ENCODE data around the gene LINC01488. TPM values are rescaled to one million over a fixed set of nuclear protein-coding genes. Genes with fewer than 3 reads are reported as not detected.

LINC01488 gene
- not detected in 2 replicates for total RNA-seq

- FAIRE-seq = no peak
- DNase-seq (ENCODE audit: low read depth) = no peak
- Histone ChIP-seq H3K27me3 (ENCODE audit: control insufficient read depth, insufficient read depth, low read length) (peaks cover 2% of the 10 kb centered on the region), H3K4me3 (ENCODE audit: low read depth, low read length) (no peak within 1 kb of the TSS), H3K36me3 (ENCODE audit: control insufficient read depth, insufficient read depth, low read length) (no peaks in the 10 kb centered on the region)
- TF ChIP-seq, protein P1, sequence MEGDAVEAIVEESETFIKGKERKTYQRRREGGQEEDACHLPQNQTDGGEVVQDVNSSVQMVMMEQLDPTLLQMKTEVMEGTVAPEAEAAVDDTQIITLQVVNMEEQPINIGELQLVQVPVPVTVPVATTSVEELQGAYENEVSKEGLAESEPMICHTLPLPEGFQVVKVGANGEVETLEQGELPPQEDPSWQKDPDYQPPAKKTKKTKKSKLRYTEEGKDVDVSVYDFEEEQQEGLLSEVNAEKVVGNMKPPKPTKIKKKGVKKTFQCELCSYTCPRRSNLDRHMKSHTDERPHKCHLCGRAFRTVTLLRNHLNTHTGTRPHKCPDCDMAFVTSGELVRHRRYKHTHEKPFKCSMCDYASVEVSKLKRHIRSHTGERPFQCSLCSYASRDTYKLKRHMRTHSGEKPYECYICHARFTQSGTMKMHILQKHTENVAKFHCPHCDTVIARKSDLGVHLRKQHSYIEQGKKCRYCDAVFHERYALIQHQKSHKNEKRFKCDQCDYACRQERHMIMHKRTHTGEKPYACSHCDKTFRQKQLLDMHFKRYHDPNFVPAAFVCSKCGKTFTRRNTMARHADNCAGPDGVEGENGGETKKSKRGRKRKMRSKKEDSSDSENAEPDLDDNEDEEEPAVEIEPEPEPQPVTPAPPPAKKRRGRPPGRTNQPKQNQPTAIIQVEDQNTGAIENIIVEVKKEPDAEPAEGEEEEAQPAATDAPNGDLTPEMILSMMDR (IDR thresholded peaks at IDR 0.05; ENCODE audit: insufficient read depth, low read length, severe bottlenecking) = no peak
Observed at GRCh38 chr11:69481393-69481844, at the start of gene LINC01488. Gene LINC01488 (plus strand): TSS chr11:69481663.

DNA sequence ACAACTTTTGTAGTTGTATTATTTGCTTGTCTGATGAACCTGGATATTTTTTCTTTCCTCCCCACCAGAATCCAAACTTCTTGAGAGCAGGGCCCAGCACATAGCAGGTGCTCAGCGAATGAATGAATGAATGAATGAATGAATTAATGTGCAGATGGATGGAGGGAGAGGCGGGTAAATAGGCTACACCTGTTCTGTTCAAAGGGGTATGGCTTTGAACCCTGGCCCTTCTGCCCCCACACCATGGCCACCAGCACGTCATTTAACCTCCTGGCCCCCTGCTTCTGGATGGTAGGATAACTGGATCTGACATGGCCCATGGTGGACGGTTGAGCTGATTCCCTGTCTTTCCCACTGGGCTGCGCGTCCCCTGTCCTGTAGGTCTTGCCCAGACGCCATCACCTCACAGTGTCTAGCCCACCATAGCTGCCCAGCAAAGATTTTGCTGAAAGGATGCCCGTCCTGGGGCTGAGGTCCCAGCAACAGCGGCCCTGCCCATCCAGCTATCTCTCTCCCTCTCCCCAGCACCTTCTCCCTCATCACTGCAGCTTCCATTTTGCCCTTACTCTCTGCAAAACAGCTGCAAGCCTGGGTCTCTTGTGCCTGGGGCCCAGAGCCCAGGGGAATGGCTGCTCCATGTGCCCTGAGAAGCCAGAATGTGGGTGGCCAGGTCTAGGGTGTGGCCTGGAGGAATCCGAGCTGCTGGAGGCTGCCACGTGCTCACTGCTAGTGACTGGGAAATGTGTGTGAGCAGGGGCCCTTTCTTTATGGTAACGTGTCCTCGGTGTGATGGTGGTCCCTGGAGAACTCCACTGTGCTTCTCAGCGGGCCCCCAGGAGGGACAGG is 49.3 kb upstream of the LINC01488 start:
- FAIRE-seq (no peak), DNase-seq (ENCODE audit: low read depth) (no peak)
- Histone ChIP-seq H3K36me3 (ENCODE audit: control insufficient read depth, insufficient read depth, low read length) (no peaks in the 10 kb centered on the region), H3K4me3 (ENCODE audit: low read depth, low read length) (no peak overlapping the region), H3K27me3 (ENCODE audit: control insufficient read depth, insufficient read depth, low read length) (no peaks in the 10 kb centered on the region)
- TF ChIP-seq, protein P1 (IDR thresholded peaks at IDR 0.05; ENCODE audit: insufficient read depth, low read length, severe bottlenecking) = no peak

DNA sequence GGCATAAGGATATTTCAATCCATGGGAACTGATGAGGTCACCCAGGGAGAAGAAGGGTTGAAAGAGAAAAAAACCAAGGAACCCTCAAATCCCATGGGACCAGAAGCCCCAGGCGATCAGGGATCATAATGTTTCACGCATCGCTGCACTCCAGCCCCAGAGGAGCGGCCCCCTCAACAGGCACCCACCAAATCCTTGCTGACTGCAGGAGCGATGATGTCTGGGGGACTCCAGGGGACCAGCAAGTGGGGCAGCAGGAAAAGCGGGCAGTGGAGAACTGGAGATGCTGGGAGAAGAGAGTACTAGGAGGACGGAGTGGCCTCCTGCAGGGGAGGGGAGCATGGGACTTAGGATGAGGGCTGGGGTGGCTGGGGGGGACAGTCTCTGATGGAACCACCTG is 47.7 kb upstream of the LINC01488 start:
- DNase-seq (ENCODE audit: low read depth) (no peak), FAIRE-seq (no peak)
- Histone ChIP-seq H3K27me3 (ENCODE audit: control insufficient read depth, insufficient read depth, low read length) (no peaks in the 10 kb centered on the region), H3K4me3 (ENCODE audit: low read depth, low read length) (no peak overlapping the region), H3K36me3 (ENCODE audit: control insufficient read depth, insufficient read depth, low read length) (no peaks in the 10 kb centered on the region)
- TF ChIP-seq, protein P1 (IDR thresholded peaks at IDR 0.05; ENCODE audit: insufficient read depth, low read length, severe bottlenecking) = no peak

DNA sequence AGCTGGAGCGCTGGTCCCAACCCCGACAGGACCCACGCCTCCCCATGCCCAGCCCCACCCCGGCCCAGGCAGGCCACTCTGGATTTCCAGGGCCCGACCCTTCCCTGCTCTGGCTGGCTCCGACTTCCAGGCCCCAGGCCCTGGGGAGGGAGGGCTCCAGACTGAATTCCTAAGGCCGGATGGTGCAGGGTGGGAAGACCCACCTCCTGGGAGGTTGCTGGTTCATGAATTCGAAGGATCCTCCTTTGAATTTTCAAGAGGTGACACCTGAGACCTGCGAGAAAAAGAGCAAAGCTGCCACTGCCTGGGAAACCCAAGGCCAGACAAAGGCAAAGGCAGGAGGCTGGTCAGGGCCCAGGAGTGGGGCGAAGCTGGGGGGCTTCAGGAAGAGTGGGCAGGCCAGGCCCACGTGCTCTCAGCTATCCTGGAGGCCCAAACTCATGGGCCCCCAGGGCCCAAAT is 47.0 kb upstream of the LINC01488 start:
- Histone ChIP-seq H3K36me3 (ENCODE audit: control insufficient read depth, insufficient read depth, low read length) (no peaks in the 10 kb centered on the region), H3K4me3 (ENCODE audit: low read depth, low read length) (no peak overlapping the region), H3K27me3 (ENCODE audit: control insufficient read depth, insufficient read depth, low read length) (no peaks in the 10 kb centered on the region)
- TF ChIP-seq, protein P1 (IDR thresholded peaks at IDR 0.05; ENCODE audit: insufficient read depth, low read length, severe bottlenecking) = no peak
- FAIRE-seq (no peak), DNase-seq (ENCODE audit: low read depth) (no peak)

- TF ChIP-seq, protein P1 (IDR thresholded peaks at IDR 0.05; ENCODE audit: insufficient read depth, low read length, severe bottlenecking) = no peak
- Histone ChIP-seq H3K36me3 (ENCODE audit: control insufficient read depth, insufficient read depth, low read length) (no peaks in the 10 kb centered on the region), H3K4me3 (ENCODE audit: low read depth, low read length) (no peak overlapping the region), H3K27me3 (ENCODE audit: control insufficient read depth, insufficient read depth, low read length) (no peaks in the 10 kb centered on the region)
- FAIRE-seq (no peak), DNase-seq (ENCODE audit: low read depth) (no peak)
Observed at GRCh38 chr11:69435161-69435986, 46.1 kb upstream of the LINC01488 start.
